Heart left ventricle (tissue), 16 donors: ENCODE results near the gene SERP2. TPM values are rescaled to one million over a fixed set of nuclear protein-coding genes. Genes with fewer than 3 reads are reported as not detected.

ENCODE experiments used
- ATAC-seq, 4 donors: fragments of 200-7000 bp; cut with Tn5 transposase; one replicate each; pipeline ENCODE4 v1.9.1; 2020 to 2022; ENCODE audit warnings: moderate library complexity in 4 of 4, mild to moderate bottlenecking in 3 of 4, moderate number of reproducible peaks in 1 of 4
- DNase-seq, 5 donors: peaks; one replicate each; pipeline ENCODE4 v3.0.0-alpha.2; 2020
- H3K27ac ChIP-seq, 12 donors: fragments of 200-600 bp; sonication (generic) in 4 of 12; one replicate each; pipeline versions ENCODE4 v1.5.0 to v1.8.0; 2016 to 2022; ENCODE audit warnings: mild to moderate bottlenecking in 2 of 12
- H3K27me3 ChIP-seq, 9 donors: fragments of 200-600 bp; sonication (generic) in 2 of 9; one replicate each; pipeline versions ENCODE4 v1.5.1 to v1.8.0; 2016 to 2022; ENCODE audit warnings: mild to moderate bottlenecking in 3 of 9
- H3K36me3 ChIP-seq, 9 donors: fragments of 200-600 bp; sonication (generic) in 2 of 9; one replicate each; pipeline versions ENCODE4 v1.5.0 to v1.8.0; 2018 to 2022; ENCODE audit warnings: mild to moderate bottlenecking in 2 of 9
- H3K4me1 ChIP-seq, 12 donors: fragments of 200-600 bp; sonication (generic) in 4 of 12; one replicate each; pipeline versions ENCODE4 v1.5.0 to v1.8.0; 2016 to 2022; ENCODE audit warnings: mild to moderate bottlenecking in 3 of 12
- H3K4me3 ChIP-seq, 12 donors: fragments of 200-600 bp; sonication (generic) in 4 of 12; one replicate each; pipeline versions ENCODE4 v1.5.0 to v1.8.0; 2017 to 2022; ENCODE audit warnings: mild to moderate bottlenecking in 9 of 12, moderate library complexity in 4 of 12
- H3K9me3 ChIP-seq, 12 donors: fragments of 200-600 bp; sonication (generic) in 4 of 12; one replicate each; pipeline versions ENCODE4 v1.5.0 to v1.8.0; 2016 to 2022; ENCODE audit warnings: mild to moderate bottlenecking in 1 of 12
- CTCF ChIP-seq, 12 donors: fragments of 200-600 bp; sonication (generic) in 4 of 12; IDR thresholded peaks; one replicate each; pipeline versions ENCODE4 v1.5.0 to v1.8.0; 2018 to 2022; ENCODE audit warnings: antibody characterized with exemption in 12 of 12, mild to moderate bottlenecking in 5 of 12
- POLR2A ChIP-seq, 2 donors: fragments of 450-650 bp; IDR thresholded peaks; one replicate each; pipeline ENCODE4 v1.6.1; 2017; ENCODE audit warnings: antibody characterized with exemption in 2 of 2, mild to moderate bottlenecking in 2 of 2, moderate library complexity in 2 of 2
- WGBS, 4 donors: extraction: QIAGEN DNeasy Blood & Tissue Kit in 2 of 4; methylation state at CpG; one replicate each; pipeline versions ENCODE4 v1.1.5 to v1.1.7; 2013 to 2018; 5-methylcytosine and 5-hydroxymethylcytosine counted together
- intact Hi-C, 10 donors: fragments of 100-400 bp; cut with DNase I; formaldehyde crosslinking; loops; one replicate each; pipeline versions ENCODE4 v1.11.1 to v1.14.2; 2022
- polyA plus RNA-seq, 2 donors: library from polyadenylated mRNA; stranded (reverse); fragments of 200-250 nt; gene quantifications; one replicate each; pipeline ENCODE4 v1.2.3, GENCODE V29; 2013
- total RNA-seq, 9 donors: library from RNA; depleted of rRNA in 2 of 9; stranded (reverse); fragments of >200 nt in 2 of 9; fragmentation: NEBNext Ultra II Directional in 3 of 9; extraction: Animal tissue kit (Norgen Biotek cat#: 25700) in 3 of 9; gene quantifications; one replicate each; pipeline versions ENCODE4 v1.1.0 to v1.2.4, GENCODE V29; 2016 to 2023
- donor health status: ischemic (EF 13 %, LVEDD 7.1; RV severe dilation, severe dysfunction).
- donor health status: healthy with polysubstance abuse.
- donor health status: DM: no; HTN: yes; CAD: no.
- donor health status: DM: no; HTN: no; CAD: no.
- donor health status: ischemic (EF 25% LVEDD 6.9; RV normal size, moderate dysfunction).
- donor health status: ischemic (EF 25% LVEDD 5.7; RV mildly dilated, moderate dysfunction).
- donor health status: healthy.
- donor health status: DM: yes; HTN: yes; CAD: no.
- donor health status: ischemic (EF 35%, LVEDD 5.7; RV mildly dilated, moderate dysfunction).
- donor health status: nonischemic (EF 11% LVEDD 7.7; RV severe dilation, severe dysfunction).
- donor health status: DM: yes; HTN: yes; CAD: no.
- donor health status: PGD.
- donor health status: ischemic (EF 29% LVEDD 5.4; RV normal size, mild dysfunction).
- donor health status: nonischemic (EF 23%, LVEDD 6.1; RV moderate dilation, normal function).

SERP2 gene
- total and polyA plus RNA-seq, 11 donors: 9.6 to 16.6 (median 12.9) TPM

GRCh38 chr13:44346534-44346933, 27.1 kb upstream of the SERP2 start:
- Histone ChIP-seq H3K4me3 (no peak overlapping the region), H3K4me1 (peaks cover 0 to 7% (median 0%) of the 10 kb centered on the region in 12 donors), H3K27ac (no peak overlapping the region), H3K36me3 (no peaks in the 10 kb centered on the region), H3K27me3 (no peaks in the 10 kb centered on the region), H3K9me3 (peaks cover 0 to under 1% (median 0%) of the 10 kb centered on the region in 12 donors)
- DNase-seq (no peak), ATAC-seq (no peak)
- intact Hi-C loops: no loop called here
- TF ChIP-seq POLR2A (IDR thresholded peaks at IDR 0.05) (no peak), CTCF (IDR thresholded peaks at IDR 0.05) (no peak)

GRCh38 chr13:44347301-44347700, 26.3 kb upstream of the SERP2 start:
- peaks cover 0 to 7% (median 0%) of the 10 kb centered on the region in 12 donors for H3K4me1 ChIP-seq
- no peak overlapping the region for H3K27ac ChIP-seq
- no peaks in the 10 kb centered on the region for H3K36me3 ChIP-seq
- TF ChIP-seq CTCF (IDR thresholded peaks at IDR 0.05) (no peak), POLR2A (IDR thresholded peaks at IDR 0.05) (no peak)
- H3K9me3 ChIP-seq: no peaks in the 10 kb centered on the region
- DNase-seq: no peak
- no peaks in the 10 kb centered on the region for H3K27me3 ChIP-seq
- no peak overlapping the region for H3K4me3 ChIP-seq
- intact Hi-C loops: no loop called here
- WGBS, 4 donors: 86 to 96% (median 94%) methylated on average over 2 of the region's 2 CpGs
- ATAC-seq: no peak

- peaks cover 0 to 7% (median 0%) of the 10 kb centered on the region in 12 donors for H3K4me1 ChIP-seq
- DNase-seq: no peak
- no peak for ATAC-seq
- TF ChIP-seq POLR2A (IDR thresholded peaks at IDR 0.05): no peak
- no peak for TF ChIP-seq CTCF (IDR thresholded peaks at IDR 0.05)
- no peaks in the 10 kb centered on the region for H3K9me3 ChIP-seq
- H3K36me3 ChIP-seq: no peaks in the 10 kb centered on the region
- H3K27me3 ChIP-seq: no peaks in the 10 kb centered on the region
- WGBS, 4 donors: 42 to 56% (median 47%) methylated on average over 3 of the region's 3 CpGs
- H3K4me3 ChIP-seq: no peak overlapping the region
- intact Hi-C loops: no loop called here
- no peak overlapping the region for H3K27ac ChIP-seq
Measured at GRCh38 chr13:44347949-44348348, 25.7 kb upstream of the SERP2 start.

- intact Hi-C loops: no loop called here
- no peak for ATAC-seq
- 82 to 86% (median 84%) methylated on average over 9 of the region's 9 CpGs for WGBS, 4 donors
Measured at GRCh38 chr13:44350775-44351504, 22.7 kb upstream of the SERP2 start.

GRCh38 chr13:44351505-44351854, 22.1 kb upstream of the SERP2 start:
- Histone ChIP-seq H3K27ac (no peak overlapping the region), H3K4me1 (peaks cover 0 to 7% (median 0%) of the 10 kb centered on the region in 12 donors), H3K36me3 (no peaks in the 10 kb centered on the region), H3K9me3 (no peaks in the 10 kb centered on the region), H3K27me3 (no peaks in the 10 kb centered on the region), H3K4me3 (no peak overlapping the region)
- DNase-seq: no peak
- intact Hi-C loops: no loop called here
- 92 to 98% (median 97%) methylated on average over 4 of the region's 4 CpGs for WGBS, 4 donors
- TF ChIP-seq POLR2A (IDR thresholded peaks at IDR 0.05) (no peak), CTCF (IDR thresholded peaks at IDR 0.05) (no peak)
- ATAC-seq: no peak

More at GRCh38 chr13:44350775-44351504, 22.7 kb upstream of the SERP2 start:
- H3K27me3 ChIP-seq: no peaks in the 10 kb centered on the region
- DNase-seq: no peak
- H3K9me3 ChIP-seq: no peaks in the 10 kb centered on the region
- H3K27ac ChIP-seq: no peak overlapping the region
- H3K4me3 ChIP-seq: no peak overlapping the region
- peaks cover 0 to 7% (median 0%) of the 10 kb centered on the region in 12 donors for H3K4me1 ChIP-seq
- no peaks in the 10 kb centered on the region for H3K36me3 ChIP-seq
- TF ChIP-seq POLR2A (IDR thresholded peaks at IDR 0.05): no peak
